ENCODE results near the gene MFAP1. TPM values are rescaled to one million over a fixed set of nuclear protein-coding genes. Genes with fewer than 3 reads are reported as not detected.

MFAP1 gene
- total RNA-seq, 1 experiment from 2014 or later = 44.7 TPM

DNA sequence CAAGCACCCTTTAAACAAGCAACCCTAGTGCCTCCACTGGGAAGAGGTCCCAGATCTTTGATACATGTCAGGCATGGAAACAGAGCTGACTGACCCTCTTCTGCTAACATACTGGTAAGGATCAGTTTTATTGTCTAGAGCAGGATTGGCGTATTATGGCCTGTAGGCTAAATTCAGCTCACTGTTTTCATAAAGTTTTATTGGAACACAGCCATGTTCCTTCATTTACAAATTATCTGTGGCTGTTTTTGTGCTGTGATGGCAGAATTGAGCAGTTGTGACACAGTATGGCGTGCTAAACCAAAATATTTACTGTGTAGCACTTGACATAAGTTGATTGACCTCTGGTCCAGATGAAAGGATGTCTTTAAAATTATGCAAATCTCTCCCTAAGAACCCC is 47.3 kb upstream of the MFAP1 start:
- no peak overlapping the region for H2BK120ac ChIP-seq (ENCODE audit: low read depth, low read length, poor library complexity, severe bottlenecking)
- no peak overlapping the region for H4K8ac ChIP-seq (replicated peaks; ENCODE audit: insufficient read length, low read depth, low read length)
- no peaks in the 10 kb centered on the region for H3K27me3 Mint-ChIP-seq (ENCODE audit: low read depth)
- no peak overlapping the region for H3K9ac ChIP-seq (ENCODE audit: extremely low read depth, insufficient read length, low read length)
- no peaks in the 10 kb centered on the region for H3K4me1 Mint-ChIP-seq
- H4K5ac ChIP-seq (ENCODE audit: insufficient read length, low read depth, low read length) = no peak overlapping the region
- H3K27ac Mint-ChIP-seq = no peak overlapping the region
- no peak overlapping the region for H3K4ac ChIP-seq (ENCODE audit: low read depth, low read length)
- H2AK5ac ChIP-seq (ENCODE audit: insufficient read length, low read length) = no peak overlapping the region
- no CpG with 5 or more reads among the region's 2 CpGs for WGBS (ENCODE audit: extremely low coverage, insufficient read length, low lambda C conversion rate)
- no peaks in the 10 kb centered on the region for H3K9me3 Mint-ChIP-seq
- no peak overlapping the region for H3K4me3 Mint-ChIP-seq
- no peaks in the 10 kb centered on the region for H3K4me1 ChIP-seq (ENCODE audit: insufficient read depth, low read length)
- no peaks in the 10 kb centered on the region for H3K27me3 ChIP-seq (ENCODE audit: insufficient read depth, low read length)
- H3K4me2 ChIP-seq (ENCODE audit: insufficient read depth, insufficient read length, low read length) = no peak overlapping the region
- no peak overlapping the region for H3K56ac ChIP-seq (ENCODE audit: insufficient read length, low read depth, low read length)
- no peak overlapping the region for H3K27ac ChIP-seq (ENCODE audit: insufficient read length, low read depth, low read length)
- no peak overlapping the region for H3K14ac ChIP-seq (ENCODE audit: insufficient read depth, low read length)
- H4K20me1 ChIP-seq (ENCODE audit: control insufficient read depth, insufficient read depth, insufficient read length) = no peaks in the 10 kb centered on the region
- H2BK15ac ChIP-seq (ENCODE audit: low read depth, low read length) = no peak overlapping the region
- H3K9me3 ChIP-seq (ENCODE audit: control insufficient read depth, low read depth, low read length) = no peaks in the 10 kb centered on the region
- H4K91ac ChIP-seq (ENCODE audit: insufficient read length, low read depth, low read length) = no peak overlapping the region
- H2BK20ac ChIP-seq (ENCODE audit: low read depth, low read length, poor library complexity, severe bottlenecking) = no peak overlapping the region
- TF ChIP-seq CTCF (conservative IDR thresholded peaks at IDR 0.05) = no peak
- no peaks in the 10 kb centered on the region for H3K79me1 ChIP-seq (ENCODE audit: insufficient read depth, low read depth, low read length, poor library complexity, severe bottlenecking)
- H2BK5ac ChIP-seq (ENCODE audit: insufficient read length, low read length) = no peak overlapping the region
- no peak overlapping the region for H2BK12ac ChIP-seq (ENCODE audit: insufficient read length, low read depth, low read length)
- no peak overlapping the region for H2AFZ ChIP-seq (ENCODE audit: low read length)
- H3K18ac ChIP-seq (ENCODE audit: insufficient read length, low read depth, low read length) = no peak overlapping the region
- H3K36me3 Mint-ChIP-seq (ENCODE audit: insufficient read depth in 1 of 3, low read depth in 3 of 3) = peaks cover 5 to 35% (median 23%) of the 10 kb centered on the region in 3 experiments; a peak in 6 of 7 replicates
- no peak overlapping the region for H3K23ac ChIP-seq (ENCODE audit: insufficient read length, low read depth, low read length)
- no peak for DNase-seq
- no peak overlapping the region for H3T11ph ChIP-seq (ENCODE audit: low read length)
- H3K23me2 ChIP-seq (ENCODE audit: insufficient read length, low read depth, low read length, poor library complexity, severe bottlenecking) = no peaks in the 10 kb centered on the region
- H3K79me2 ChIP-seq (ENCODE audit: insufficient read depth, low read length) = no peaks in the 10 kb centered on the region

Measured in H9 (cell line).